Ishikawa (cell line): ENCODE data around the gene KCNK2.

ENCODE experiments used
- CEBPB ChIP-seq: IDR thresholded peaks from 2 replicates; pipeline ENCODE4 v1.6.1; 2012
- CREB1 ChIP-seq: IDR thresholded peaks from 2 replicates; pipeline ENCODE4 v1.6.1; 2012; ENCODE audit warnings: low read depth
- EGR1 ChIP-seq: IDR thresholded peaks from 2 replicates; pipeline ENCODE4 v1.6.1; 2012
- EP300 ChIP-seq: IDR thresholded peaks from 2 replicates; pipeline ENCODE4 v1.6.1; 2012; ENCODE audit warnings: borderline replicate concordance
- FOXM1 ChIP-seq: IDR thresholded peaks from 2 replicates; pipeline ENCODE4 v1.6.1; 2012; ENCODE audit warnings: low read depth, borderline replicate concordance
- MAX ChIP-seq: IDR thresholded peaks from 2 replicates; pipeline ENCODE4 v1.6.1; 2012
- NFIC ChIP-seq: IDR thresholded peaks from 2 replicates; pipeline ENCODE4 v1.6.1; 2012
- RAD21 ChIP-seq: IDR thresholded peaks from 2 replicates; pipeline ENCODE4 v1.6.1; 2012; ENCODE audit warnings: low read depth
- TAF1 ChIP-seq: IDR thresholded peaks from 2 replicates; pipeline ENCODE4 v1.6.1; 2012; ENCODE audit warnings: low read depth, mild to moderate bottlenecking
- TCF12 ChIP-seq: IDR thresholded peaks from 2 replicates; pipeline ENCODE4 v1.6.1; 2012; ENCODE audit warnings: low read depth
- TEAD4 ChIP-seq: IDR thresholded peaks from 2 replicates; pipeline ENCODE4 v1.6.1; 2012
- YY1 ChIP-seq: IDR thresholded peaks from 2 replicates; pipeline ENCODE4 v1.6.1; 2012; ENCODE audit warnings: low read depth
- ZBTB7A ChIP-seq: IDR thresholded peaks from 2 replicates; pipeline ENCODE4 v1.6.1; 2012; ENCODE audit warnings: low read depth
- TF ChIP-seq, protein P1 (sequence below): IDR thresholded peaks from 2 replicates; pipeline ENCODE4 v1.6.1; 2012; ENCODE audit warnings: low read depth, mild to moderate bottlenecking

- no peak for TF ChIP-seq TAF1
- TF ChIP-seq, protein P1, sequence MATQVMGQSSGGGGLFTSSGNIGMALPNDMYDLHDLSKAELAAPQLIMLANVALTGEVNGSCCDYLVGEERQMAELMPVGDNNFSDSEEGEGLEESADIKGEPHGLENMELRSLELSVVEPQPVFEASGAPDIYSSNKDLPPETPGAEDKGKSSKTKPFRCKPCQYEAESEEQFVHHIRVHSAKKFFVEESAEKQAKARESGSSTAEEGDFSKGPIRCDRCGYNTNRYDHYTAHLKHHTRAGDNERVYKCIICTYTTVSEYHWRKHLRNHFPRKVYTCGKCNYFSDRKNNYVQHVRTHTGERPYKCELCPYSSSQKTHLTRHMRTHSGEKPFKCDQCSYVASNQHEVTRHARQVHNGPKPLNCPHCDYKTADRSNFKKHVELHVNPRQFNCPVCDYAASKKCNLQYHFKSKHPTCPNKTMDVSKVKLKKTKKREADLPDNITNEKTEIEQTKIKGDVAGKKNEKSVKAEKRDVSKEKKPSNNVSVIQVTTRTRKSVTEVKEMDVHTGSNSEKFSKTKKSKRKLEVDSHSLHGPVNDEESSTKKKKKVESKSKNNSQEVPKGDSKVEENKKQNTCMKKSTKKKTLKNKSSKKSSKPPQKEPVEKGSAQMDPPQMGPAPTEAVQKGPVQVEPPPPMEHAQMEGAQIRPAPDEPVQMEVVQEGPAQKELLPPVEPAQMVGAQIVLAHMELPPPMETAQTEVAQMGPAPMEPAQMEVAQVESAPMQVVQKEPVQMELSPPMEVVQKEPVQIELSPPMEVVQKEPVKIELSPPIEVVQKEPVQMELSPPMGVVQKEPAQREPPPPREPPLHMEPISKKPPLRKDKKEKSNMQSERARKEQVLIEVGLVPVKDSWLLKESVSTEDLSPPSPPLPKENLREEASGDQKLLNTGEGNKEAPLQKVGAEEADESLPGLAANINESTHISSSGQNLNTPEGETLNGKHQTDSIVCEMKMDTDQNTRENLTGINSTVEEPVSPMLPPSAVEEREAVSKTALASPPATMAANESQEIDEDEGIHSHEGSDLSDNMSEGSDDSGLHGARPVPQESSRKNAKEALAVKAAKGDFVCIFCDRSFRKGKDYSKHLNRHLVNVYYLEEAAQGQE = no peak
- TF ChIP-seq YY1 = no peak
- no peak for TF ChIP-seq MAX
- no peak for TF ChIP-seq TCF12
- no peak for TF ChIP-seq EP300
- TF ChIP-seq CREB1 = no peak
- TF ChIP-seq NFIC = no peak
- no peak for TF ChIP-seq RAD21
- TF ChIP-seq CEBPB = no peak
- TF ChIP-seq TEAD4 = no peak
- no peak for TF ChIP-seq EGR1
- no peak for TF ChIP-seq ZBTB7A
- no peak for TF ChIP-seq FOXM1
Observed at GRCh38 chr1:215192306-215192705, 109.8 kb downstream of the KCNK2 start.
